ENCODE results near the gene MAP6.

DNA sequence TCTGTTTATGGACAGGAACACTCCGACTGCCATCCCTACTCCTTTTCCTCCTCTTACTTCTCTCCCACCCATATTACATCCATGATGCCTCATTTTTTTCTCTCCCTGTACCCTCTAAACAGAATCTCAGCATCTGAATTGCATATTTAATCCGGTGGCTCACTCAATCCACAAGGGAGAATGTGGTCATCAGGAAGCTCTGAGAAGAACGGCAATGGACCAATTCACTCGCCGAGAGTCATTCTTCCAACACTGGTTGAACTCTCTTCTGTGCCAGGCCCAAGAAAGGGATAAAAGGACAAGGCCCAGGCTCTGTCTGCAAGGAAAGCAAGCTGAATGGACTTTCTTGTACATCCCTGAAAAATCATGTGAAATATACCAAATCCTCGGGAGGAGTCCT lies 15.9 kb downstream of the MAP6 start:
- no peak for TF ChIP-seq FOXA1 (IDR thresholded peaks at IDR 0.05)
- TF ChIP-seq FOXA1 (CRISPR knock-in tag; IDR thresholded peaks at IDR 0.05), result no peak
- TF ChIP-seq KAT8 (CRISPR knock-in tag; IDR thresholded peaks at IDR 0.05), result no peak
- no peak for TF ChIP-seq ZNF747 (CRISPR knock-in tag; IDR thresholded peaks at IDR 0.05; ENCODE audit: borderline replicate concordance)
- no peak for TF ChIP-seq SOX6 (IDR thresholded peaks at IDR 0.05)
- TF ChIP-seq SOX6 (CRISPR knock-in tag; IDR thresholded peaks at IDR 0.05), result no peak
